NOMO-1 treated with DMSO at 0.1 percent for 48 hours (cell line): Measurements from ENCODE around the gene NR3C2.
"Not testable (repeated sequence)": the region's sequence is repeated elsewhere in the genome, so short reads cannot be mapped to it uniquely, and the experiment has no call there.

Source experiments
- DNase-seq: peaks from one replicate; lab custom pipeline; 2025; ENCODE audit not compliant: unreplicated experiment; lab: John Stamatoyannopoulos, UW

NR3C2 gene

GRCh38 chr4:148116264-148116663, 325.9 kb downstream of the NR3C2 start:
- DNase-seq = no peak

- no peak for DNase-seq
Measured at GRCh38 chr4:148114436-148114835, 327.8 kb downstream of the NR3C2 start.

GRCh38 chr4:148112231-148112982, 329.8 kb downstream of the NR3C2 start:
- DNase-seq = no peak

DNA sequence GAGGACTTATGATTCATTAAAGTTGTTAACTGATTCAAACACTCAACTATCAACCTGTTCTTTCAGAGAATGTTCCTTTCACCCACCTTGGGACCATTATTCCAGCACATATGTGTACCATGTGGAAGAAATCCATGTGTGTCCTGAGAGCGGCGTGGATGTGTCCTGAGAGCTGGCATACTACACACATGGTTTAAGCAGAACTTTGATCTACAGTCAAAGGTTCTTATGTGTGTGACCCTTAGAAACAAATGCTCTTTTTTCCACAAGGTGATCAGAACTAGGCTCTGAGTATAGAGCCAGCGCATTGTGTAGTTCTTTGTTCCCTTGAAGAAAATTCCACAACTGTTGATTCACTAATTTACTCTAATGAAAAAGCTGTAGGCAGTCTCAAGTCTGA, 332.0 kb downstream of the NR3C2 start:
- DNase-seq = no peak

DNA sequence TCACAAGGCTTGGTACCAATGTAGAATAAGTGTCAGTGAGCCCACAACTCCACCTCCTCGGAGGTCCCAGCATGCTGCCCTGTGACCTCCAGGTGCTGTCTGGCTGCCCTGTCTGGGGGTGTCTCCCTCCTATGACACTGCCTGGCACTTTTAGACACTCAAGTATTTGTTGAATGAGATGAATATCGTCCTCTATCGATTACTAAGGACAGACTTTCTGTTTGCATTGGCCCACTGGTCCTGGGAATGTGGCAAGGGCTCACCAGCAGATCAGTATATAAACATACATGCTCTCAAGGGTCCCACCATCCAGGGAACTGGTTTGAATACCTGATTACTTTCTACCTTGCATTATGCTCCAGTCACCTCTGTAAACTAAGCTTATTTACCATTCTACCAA, 333.0 kb downstream of the NR3C2 start:
- no peak for DNase-seq

- no peak for DNase-seq
Measured at GRCh38 chr4:148108766-148109165, 333.4 kb downstream of the NR3C2 start.

GRCh38 chr4:148103597-148104355, 338.4 kb downstream of the NR3C2 start:
- DNase-seq = no peak

DNA sequence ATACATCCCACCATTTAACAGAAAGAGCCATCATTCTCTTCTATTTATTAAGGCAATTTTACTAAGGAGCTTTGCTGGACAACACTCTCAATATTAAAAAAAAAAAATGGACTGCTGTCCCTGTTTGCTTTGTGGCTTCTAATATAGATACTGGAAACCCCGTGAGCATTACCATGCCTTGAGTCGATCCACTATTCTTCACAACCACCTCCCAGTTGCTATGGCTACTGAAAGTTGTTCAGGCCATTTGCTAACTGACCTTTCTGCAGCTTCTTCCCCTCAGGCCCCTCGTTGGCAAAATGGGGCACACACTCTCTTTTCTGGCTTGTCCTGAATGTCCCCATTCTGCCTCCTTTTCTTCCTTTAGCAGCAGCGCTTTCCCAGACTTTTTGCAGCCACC, 340.4 kb downstream of the NR3C2 start:
- no peak for DNase-seq

- no peak for DNase-seq
Measured at GRCh38 chr4:148101235-148101634, 341.0 kb downstream of the NR3C2 start.

DNA sequence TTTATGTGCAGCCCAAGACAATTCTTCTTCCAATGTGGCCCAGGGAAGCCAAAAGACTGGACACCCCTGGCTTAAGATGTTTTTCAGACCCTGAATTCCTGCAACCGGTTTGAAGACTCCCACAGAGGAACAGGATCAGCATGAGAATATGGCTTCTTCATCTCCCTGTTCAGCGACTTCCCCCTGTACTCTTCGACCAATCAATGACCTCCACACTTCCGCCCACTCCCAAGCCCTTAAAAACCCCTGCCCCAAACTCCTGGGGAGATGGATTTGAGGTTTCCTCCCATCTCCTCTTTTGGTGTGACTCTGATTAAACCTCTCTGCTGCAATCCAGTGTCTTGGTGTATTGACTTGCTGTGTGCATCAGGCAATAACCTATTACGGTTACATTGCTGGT, 344.4 kb downstream of the NR3C2 start:
- no peak for DNase-seq

DNA sequence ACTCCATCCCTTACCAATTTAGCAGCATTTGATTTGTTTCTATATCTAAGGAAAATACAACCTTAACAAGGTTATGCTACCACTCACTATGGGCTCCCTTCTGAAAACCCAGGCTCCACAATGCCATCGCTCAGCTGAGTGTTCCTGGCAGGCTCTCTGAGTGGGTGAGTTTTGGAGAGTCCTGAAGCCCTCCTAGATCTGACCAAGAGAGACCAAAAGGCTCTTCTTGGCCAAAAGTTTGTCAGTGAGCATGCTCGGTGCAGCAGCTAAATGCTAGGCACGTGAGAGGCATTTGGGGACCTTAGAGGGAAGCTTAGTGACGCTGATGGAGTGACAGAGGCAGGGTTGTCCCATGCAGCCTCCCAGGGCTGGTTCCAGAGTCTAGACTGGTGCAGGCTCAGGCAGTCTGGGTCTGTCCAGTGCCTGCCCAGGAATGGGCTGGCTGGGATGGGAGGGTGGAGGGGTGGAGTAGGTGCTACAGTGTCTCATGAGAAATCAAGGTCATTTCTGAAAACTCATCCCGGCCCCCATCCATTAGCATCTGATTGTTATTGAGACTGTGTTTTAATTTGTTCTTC, 346.8 kb downstream of the NR3C2 start:
- DNase-seq = no peak

- DNase-seq = no peak
Measured at GRCh38 chr4:148094149-148094548, 348.1 kb downstream of the NR3C2 start.

DNA sequence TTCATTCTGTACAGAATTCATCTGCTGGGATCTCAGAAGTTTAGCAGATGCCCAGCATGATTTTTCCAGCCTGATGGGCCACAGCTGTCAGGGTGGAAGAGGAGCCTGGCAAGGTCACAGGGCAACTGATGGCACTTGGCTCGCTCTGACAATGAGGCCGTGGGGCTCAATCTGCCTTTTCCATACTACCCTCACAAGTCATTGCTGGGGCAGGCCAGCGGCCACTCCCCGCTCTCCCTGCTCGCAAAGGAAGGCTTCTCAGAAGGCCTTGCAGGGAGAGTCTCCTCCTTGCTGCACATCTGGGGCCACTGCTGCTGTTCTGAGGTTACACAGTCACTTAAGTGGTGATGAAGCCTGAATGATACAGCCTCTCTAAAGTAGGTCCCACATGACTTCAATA, 349.1 kb downstream of the NR3C2 start:
- no peak for DNase-seq

DNA sequence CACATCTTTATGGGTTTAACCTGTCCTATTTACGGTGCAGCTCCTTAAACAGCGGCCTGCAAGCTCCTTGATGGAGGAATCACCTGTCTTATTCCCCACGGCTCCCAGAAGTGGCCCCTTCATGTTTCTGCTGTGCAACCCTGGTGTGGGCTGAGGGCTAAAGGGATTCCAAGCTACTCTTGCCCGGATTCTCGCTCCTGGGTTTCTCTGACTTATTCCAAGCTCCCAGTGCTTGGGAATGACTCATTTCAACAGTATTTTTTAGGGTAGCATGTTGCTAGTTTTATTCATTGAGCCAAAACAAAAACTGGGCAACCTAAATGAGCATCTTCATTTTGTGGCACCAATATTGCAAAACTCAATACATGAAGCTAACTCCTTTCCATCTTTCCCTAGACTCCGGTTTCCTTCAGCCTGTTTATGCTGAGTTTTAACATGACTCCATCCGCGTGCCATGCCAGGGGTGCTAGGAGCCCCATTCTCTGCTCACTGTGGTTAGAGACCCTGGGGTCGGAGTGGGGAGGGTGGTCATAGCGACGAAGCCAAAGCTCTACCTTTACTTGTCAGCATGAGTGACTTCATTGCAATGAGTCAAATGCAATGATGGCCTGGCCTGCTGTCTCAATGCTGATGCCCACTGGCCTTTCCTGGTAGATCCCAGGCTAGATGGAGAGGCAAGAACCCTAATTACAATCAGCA, 349.7 kb downstream of the NR3C2 start:
- DNase-seq = no peak

DNA sequence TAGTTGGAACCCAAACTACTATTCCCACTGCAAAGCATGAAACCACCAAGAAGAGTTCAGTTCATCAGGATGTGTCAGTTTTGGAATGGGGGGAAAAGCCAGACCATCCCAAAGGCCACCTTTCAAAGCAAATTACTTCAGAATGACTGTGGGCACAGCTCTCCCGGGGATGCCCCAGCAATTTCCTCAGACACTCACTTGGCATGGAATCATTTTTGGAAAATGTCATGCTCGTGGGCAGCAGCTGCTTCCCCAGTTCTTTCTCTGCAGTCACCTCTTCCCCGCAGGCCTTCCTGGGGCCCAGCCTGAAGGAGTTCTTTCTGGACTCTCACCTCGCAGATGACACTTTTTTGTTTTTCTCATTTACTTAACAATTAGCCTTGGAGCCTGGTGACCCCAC, 350.3 kb downstream of the NR3C2 start:
- no peak for DNase-seq

DNA sequence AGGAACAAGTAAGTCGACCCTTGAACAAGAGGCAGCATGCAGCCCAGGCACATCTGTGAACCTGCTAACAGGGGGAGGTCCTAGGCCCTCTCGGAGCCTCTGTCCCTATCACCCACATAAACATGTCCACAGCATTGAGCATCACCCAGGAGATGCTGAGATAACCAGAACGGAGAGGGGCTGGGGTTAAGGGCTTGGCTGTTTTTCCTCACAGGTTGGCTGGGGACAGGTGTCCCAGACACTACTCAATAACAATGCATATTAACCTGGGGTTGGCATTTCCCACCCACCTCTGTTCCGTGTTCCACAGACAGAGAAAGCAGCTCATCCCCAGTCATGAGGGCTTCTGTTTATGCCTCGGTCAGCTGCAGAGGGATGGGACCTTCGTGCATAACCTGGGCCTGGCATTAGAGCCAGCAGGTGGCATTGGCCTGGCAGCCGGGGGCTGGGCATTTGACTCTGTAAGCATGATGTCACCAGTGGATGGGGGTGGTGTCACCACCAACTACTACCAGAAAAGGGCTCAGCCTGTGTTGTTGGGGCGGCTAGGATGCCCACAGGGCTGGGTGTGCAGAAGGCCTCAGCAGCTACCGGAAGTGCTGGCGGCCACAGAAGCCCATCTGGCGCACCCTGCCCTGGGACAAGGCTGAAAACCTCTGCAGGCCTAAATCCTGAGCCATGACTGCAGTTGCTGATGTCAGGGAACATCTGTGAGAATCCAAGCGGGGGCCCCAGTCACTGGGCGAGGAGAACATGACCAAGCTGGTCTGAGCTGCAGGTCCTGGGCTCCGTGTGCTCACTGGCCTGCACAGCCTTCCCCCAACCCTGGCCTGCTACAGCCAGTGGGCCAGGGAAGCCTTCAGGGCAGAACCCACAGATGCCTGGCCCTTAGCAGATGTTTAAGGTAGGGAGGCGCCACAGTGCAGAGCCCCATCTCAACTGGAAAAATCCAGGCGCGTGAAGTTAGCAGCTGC, 351.4 kb downstream of the NR3C2 start:
- DNase-seq = no peak

DNA sequence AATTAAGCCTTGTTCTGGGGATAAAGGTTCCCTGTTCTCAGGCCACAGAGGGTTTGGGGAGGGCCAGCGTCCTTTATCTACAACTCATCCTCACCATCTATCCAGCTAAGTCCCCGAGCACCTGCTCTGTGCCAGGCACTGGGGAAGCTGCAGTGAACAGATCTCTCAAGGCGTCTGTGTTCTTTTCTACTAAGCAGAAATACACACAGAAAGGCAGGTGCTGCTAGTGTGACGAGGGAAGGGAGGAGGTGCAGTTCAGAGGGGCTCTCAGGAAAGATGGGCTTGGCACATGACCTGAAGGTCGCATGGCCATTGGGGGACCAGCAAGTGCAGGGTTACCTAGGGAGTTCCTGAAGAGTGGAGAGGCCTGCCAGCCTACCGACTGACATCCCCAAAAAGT, 352.2 kb downstream of the NR3C2 start:
- DNase-seq = no peak

- no peak for DNase-seq
Measured at GRCh38 chr4:148089624-148090023, 352.6 kb downstream of the NR3C2 start.

GRCh38 chr4:148083073-148083472, 359.1 kb downstream of the NR3C2 start:
- not testable (repeated sequence) for DNase-seq

GRCh38 chr4:148081745-148082144, 360.5 kb downstream of the NR3C2 start:
- DNase-seq = no peak
